SU-DHL-6 (cell line): ENCODE data around the gene EPHX1.

ENCODE experiments used
- H2AFZ ChIP-seq: fragments of 200-600 bp; sonication (generic); 2 replicates; pipeline ENCODE4 v1.6.1; 2014; ENCODE audit warnings: low read depth, mild to moderate bottlenecking, moderate library complexity, mixed read lengths, antibody characterized with exemption, low read length; ENCODE audit not compliant: severe bottlenecking
- H3F3A ChIP-seq: fragments of 200-600 bp; shearing (Covaris generic); 2 replicates; pipeline ENCODE4 v1.6.0; 2016; ENCODE audit warnings: antibody characterized with exemption, mild to moderate bottlenecking; ENCODE audit not compliant: insufficient read depth
- H3K27ac ChIP-seq: fragments of 200-600 bp; sonication (generic); 2 replicates; pipeline ENCODE4 v1.5.1; 2016; ENCODE audit warnings: low read depth, mild to moderate bottlenecking, low read length, moderate library complexity, mixed read lengths
- H3K27me3 ChIP-seq: fragments of 200-600 bp; sonication (generic), shearing (Covaris generic); 2 replicates; pipeline ENCODE4 v1.6.0; 2014; ENCODE audit warnings: mild to moderate bottlenecking, low read length
- H3K36me3 ChIP-seq: fragments of 200-600 bp; sonication (generic); 2 replicates; pipeline ENCODE4 v1.6.1; 2014; ENCODE audit warnings: mild to moderate bottlenecking, low read length, mixed read lengths
- H3K4me2 ChIP-seq: fragments of 300-600, 200-600 bp; shearing (Covaris generic), sonication (generic); 2 replicates; pipeline ENCODE4 v1.6.0; 2014; ENCODE audit warnings: low read length, low read depth, mild to moderate bottlenecking; ENCODE audit not compliant: poor library complexity, severe bottlenecking
- H3K4me3 ChIP-seq: fragments of 200-600 bp; sonication (generic); 2 replicates; pipeline ENCODE4 v1.5.1; 2014; ENCODE audit warnings: antibody characterized with exemption, low read length, mild to moderate bottlenecking, mixed read lengths; ENCODE audit not compliant: insufficient read depth, poor library complexity, severe bottlenecking
- H3K79me2 ChIP-seq: fragments of 200-600 bp; sonication (generic); 2 replicates; pipeline ENCODE4 v1.6.1; 2014; ENCODE audit warnings: mild to moderate bottlenecking, low read length, moderate library complexity; ENCODE audit not compliant: insufficient read depth
- H3K9ac ChIP-seq: fragments of 200-600 bp; sonication (generic); 2 replicates; pipeline ENCODE4 v1.7.0; 2014; ENCODE audit warnings: mild to moderate bottlenecking, low read length
- H3K9me2 ChIP-seq: fragments of 200-600 bp; sonication (generic); replicated peaks from 2 replicates; pipeline ENCODE4 v1.6.1; 2014; ENCODE audit warnings: low read length; ENCODE audit not compliant: insufficient read depth
- H3K9me3 ChIP-seq: fragments of 200-600 bp; sonication (generic); 2 replicates; pipeline ENCODE4 v1.6.1; 2014; ENCODE audit warnings: low read length, mixed read lengths; ENCODE audit not compliant: insufficient read depth
- H4K20me1 ChIP-seq: fragments of 200-600 bp; sonication (generic); 2 replicates; pipeline ENCODE4 v1.6.1; 2014; ENCODE audit warnings: low read depth, mild to moderate bottlenecking, antibody characterized with exemption, low read length, moderate library complexity, mixed read lengths
- EZH2phosphoT487 ChIP-seq: fragments of 200-600 bp; sonication (generic), shearing (Covaris generic); conservative IDR thresholded peaks from 2 replicates; pipeline ENCODE4 v1.6.1; 2018; ENCODE audit warnings: mild to moderate bottlenecking, antibody characterized with exemption, low read length, moderate library complexity, mixed read lengths
- TF ChIP-seq, protein P1 (sequence below): fragments of 200-600 bp; sonication (generic); IDR thresholded peaks from one replicate; pipeline ENCODE4 v1.5.1; 2017; ENCODE audit warnings: antibody characterized with exemption, mild to moderate bottlenecking, low read length, moderate library complexity; ENCODE audit not compliant: insufficient read depth, poor library complexity, severe bottlenecking

Gene EPHX1

DNA sequence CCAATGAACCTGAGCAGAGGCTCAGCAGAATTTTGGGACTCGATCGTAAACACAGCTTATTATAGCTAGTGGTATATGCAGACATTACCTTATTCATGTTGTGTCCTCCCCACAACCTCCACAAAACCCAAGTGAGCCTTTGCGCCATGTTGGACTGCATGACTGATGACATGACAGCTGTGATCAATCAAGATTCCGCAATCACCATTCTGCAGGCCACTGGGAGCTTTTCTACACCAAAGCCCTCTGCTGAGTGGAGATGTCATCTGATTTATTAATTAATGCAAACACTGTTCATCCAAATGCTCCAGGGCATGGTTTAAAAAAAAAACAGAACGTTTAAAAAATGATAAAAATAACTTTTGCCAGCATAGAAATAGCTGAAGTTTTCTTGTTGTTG lies 40.2 kb upstream of the EPHX1 start:
- Histone ChIP-seq H3K27ac (no peak overlapping the region), H3K27me3 (no peaks in the 10 kb centered on the region), H3K4me2 (no peak overlapping the region), H3K4me3 (no peak overlapping the region), H3K9me2 (no peaks in the 10 kb centered on the region), H3F3A (no peaks in the 10 kb centered on the region), H3K9ac (no peak overlapping the region), H4K20me1 (no peaks in the 10 kb centered on the region), H2AFZ (no peak overlapping the region), H3K36me3 (no peaks in the 10 kb centered on the region), H3K9me3 (no peaks in the 10 kb centered on the region), H3K79me2 (no peaks in the 10 kb centered on the region)
- TF ChIP-seq, protein P1, sequence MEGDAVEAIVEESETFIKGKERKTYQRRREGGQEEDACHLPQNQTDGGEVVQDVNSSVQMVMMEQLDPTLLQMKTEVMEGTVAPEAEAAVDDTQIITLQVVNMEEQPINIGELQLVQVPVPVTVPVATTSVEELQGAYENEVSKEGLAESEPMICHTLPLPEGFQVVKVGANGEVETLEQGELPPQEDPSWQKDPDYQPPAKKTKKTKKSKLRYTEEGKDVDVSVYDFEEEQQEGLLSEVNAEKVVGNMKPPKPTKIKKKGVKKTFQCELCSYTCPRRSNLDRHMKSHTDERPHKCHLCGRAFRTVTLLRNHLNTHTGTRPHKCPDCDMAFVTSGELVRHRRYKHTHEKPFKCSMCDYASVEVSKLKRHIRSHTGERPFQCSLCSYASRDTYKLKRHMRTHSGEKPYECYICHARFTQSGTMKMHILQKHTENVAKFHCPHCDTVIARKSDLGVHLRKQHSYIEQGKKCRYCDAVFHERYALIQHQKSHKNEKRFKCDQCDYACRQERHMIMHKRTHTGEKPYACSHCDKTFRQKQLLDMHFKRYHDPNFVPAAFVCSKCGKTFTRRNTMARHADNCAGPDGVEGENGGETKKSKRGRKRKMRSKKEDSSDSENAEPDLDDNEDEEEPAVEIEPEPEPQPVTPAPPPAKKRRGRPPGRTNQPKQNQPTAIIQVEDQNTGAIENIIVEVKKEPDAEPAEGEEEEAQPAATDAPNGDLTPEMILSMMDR, result no peak
- no peak for TF ChIP-seq EZH2phosphoT487

DNA sequence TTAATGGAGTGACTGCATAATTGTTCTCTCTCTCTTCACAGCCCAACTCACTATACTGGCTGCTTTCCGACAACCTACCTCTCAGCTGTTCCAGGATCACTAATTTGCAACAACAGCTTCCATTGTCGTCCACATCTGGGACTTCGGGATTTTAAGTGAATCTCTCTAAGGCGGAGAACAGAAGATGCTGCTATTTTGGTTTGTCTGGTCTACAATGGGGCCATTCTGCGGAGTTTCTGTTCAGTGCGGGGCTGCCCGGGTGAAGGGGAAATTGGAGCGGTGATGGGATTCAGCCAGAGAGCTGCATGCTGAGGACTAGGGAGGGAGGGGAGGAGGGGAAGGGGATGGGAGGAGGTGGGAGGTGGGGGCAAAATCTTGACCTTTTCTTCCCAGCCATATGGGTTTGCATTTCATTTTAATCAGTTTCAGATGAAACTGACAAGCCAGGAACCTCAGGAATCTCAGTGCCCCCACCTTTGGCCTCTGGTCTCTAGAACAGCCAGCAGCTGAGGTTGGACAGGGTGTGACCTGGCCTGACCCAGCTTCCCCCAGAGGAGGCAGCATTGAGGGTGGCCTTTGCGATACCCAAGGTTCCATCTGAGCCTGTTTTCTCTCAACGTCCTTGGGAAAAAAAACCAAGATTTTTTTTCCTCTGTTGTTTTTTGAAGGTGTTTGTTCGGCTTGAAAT lies 39.2 kb upstream of the EPHX1 start:
- H3K4me3 ChIP-seq, result no peak overlapping the region
- no peaks in the 10 kb centered on the region for H3K9me2 ChIP-seq
- H3F3A ChIP-seq, result no peaks in the 10 kb centered on the region
- no peak for TF ChIP-seq EZH2phosphoT487
- TF ChIP-seq, protein P1, result no peak
- H3K36me3 ChIP-seq, result no peaks in the 10 kb centered on the region
- H4K20me1 ChIP-seq, result no peaks in the 10 kb centered on the region
- no peak overlapping the region for H2AFZ ChIP-seq
- no peak overlapping the region for H3K27ac ChIP-seq
- H3K9me3 ChIP-seq, result no peaks in the 10 kb centered on the region
- no peak overlapping the region for H3K4me2 ChIP-seq
- H3K27me3 ChIP-seq, result no peaks in the 10 kb centered on the region
- H3K79me2 ChIP-seq, result no peaks in the 10 kb centered on the region
- no peak overlapping the region for H3K9ac ChIP-seq

DNA sequence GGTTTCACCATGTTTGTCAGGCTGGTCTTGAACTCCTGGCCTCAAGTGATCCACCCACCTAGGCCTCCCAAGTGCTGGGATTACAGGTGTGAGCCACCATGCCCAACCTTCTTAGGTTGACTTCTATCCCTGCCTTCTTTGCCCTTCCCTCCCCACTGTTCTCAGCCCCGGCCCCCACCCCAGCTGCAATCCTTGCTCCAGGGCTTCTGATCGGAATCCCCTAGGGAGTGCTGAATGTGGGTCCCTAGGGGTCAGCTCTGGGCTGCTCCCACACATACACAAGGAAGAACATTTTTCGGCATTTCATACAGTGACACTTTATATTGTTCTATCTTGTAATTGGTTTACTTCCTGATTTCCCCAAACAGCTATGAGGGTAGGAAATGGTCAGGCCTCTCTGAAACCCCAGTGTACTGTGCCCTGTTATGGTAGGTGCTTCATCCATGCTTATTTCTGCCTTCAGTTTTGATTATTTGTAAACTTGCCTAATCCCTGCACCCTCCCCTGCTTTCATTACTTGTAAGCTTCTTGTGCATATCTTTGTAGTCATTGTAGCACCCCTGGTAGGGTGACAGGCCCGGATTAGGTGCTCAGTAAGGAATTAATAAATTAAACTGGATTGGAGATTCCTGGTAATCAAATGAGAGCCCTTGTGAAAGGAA lies 38.1 kb upstream of the EPHX1 start:
- Histone ChIP-seq H3K4me3 (no peak overlapping the region), H3K9me3 (no peaks in the 10 kb centered on the region), H3F3A (no peaks in the 10 kb centered on the region), H3K9me2 (no peaks in the 10 kb centered on the region), H2AFZ (no peak overlapping the region), H3K79me2 (no peaks in the 10 kb centered on the region), H3K27me3 (no peaks in the 10 kb centered on the region), H3K9ac (no peak overlapping the region), H4K20me1 (no peaks in the 10 kb centered on the region), H3K4me2 (no peak overlapping the region), H3K36me3 (no peaks in the 10 kb centered on the region), H3K27ac (no peak overlapping the region)
- TF ChIP-seq, protein P1, result no peak
- no peak for TF ChIP-seq EZH2phosphoT487
